WERI-Rb-1 (cell line): ENCODE results near the gene MBNL3.
"Not testable (repeated sequence)": the region's sequence is repeated elsewhere in the genome, so short reads cannot be mapped to it uniquely, and the experiment has no call there.

Experiments used
- DNase-seq: peaks from one replicate; pipeline ENCODE4 v3.0.0-alpha.2; 2020
- H3K27ac ChIP-seq: fragments of 250-450 bp; sonication (Bioruptor Pico); 2 replicates; pipeline ENCODE4 v1.5.1; 2020; ENCODE audit warnings: mild to moderate bottlenecking, moderate library complexity
- H3K27me3 ChIP-seq: fragments of 250-450 bp; sonication (Bioruptor Pico); 2 replicates; pipeline ENCODE4 v1.5.1; 2021; ENCODE audit warnings: mild to moderate bottlenecking, low read depth, moderate library complexity; ENCODE audit not compliant: insufficient read depth, severe bottlenecking
- H3K36me3 ChIP-seq: fragments of 250-450 bp; sonication (Bioruptor Pico); 2 replicates; pipeline ENCODE4 v1.5.1; 2020; ENCODE audit warnings: mild to moderate bottlenecking, moderate library complexity
- H3K4me3 ChIP-seq: 2 replicates; pipeline ENCODE4 v1.5.1; 2011; ENCODE audit warnings: low read depth, mild to moderate bottlenecking, control low read depth, low read length
- H3K9me3 ChIP-seq: fragments of 250-450 bp; sonication (Bioruptor Pico); 2 replicates; pipeline ENCODE4 v1.5.1; 2021; ENCODE audit warnings: mild to moderate bottlenecking, moderate library complexity; ENCODE audit not compliant: severe bottlenecking
- CTCF ChIP-seq: IDR thresholded peaks from 2 replicates; pipeline ENCODE4 v1.5.1; 2011; ENCODE audit warnings: low read depth, mild to moderate bottlenecking, control low read depth, inconsistent platforms, low read length

Gene MBNL3

GRCh38 chrX:132467026-132467425, 21.8 kb downstream of the MBNL3 start:
- Histone ChIP-seq H3K27ac (no peak overlapping the region), H3K36me3 (no peaks in the 10 kb centered on the region), H3K27me3 (no peaks in the 10 kb centered on the region), H3K9me3 (no peaks in the 10 kb centered on the region), H3K4me3 (no peak overlapping the region)
- no peak for TF ChIP-seq CTCF
- no peak for DNase-seq

DNA sequence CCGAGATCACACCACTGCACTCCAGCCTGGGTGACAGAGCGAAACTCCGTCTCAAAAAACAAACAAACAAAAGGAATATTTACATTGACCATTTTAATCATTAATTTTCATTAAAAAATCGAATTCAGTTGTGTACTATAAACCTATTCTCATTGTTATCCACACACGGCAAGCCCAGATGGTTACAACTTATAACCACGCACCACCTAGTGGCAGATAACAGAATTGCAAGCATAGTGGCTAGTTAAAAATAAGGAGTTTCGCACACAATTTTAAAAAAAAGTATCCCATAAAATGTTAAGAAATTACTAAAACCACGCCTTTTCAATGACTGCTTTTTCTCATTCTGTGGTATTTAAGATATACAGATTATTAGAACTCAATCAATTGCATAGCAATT, 25.4 kb downstream of the MBNL3 start:
- Histone ChIP-seq H3K9me3 (no peaks in the 10 kb centered on the region), H3K36me3 (no peaks in the 10 kb centered on the region), H3K27ac (no peak overlapping the region), H3K4me3 (no peak overlapping the region), H3K27me3 (no peaks in the 10 kb centered on the region)
- peak; percentile 12 for DNase-seq
- peak; percentile 31 for TF ChIP-seq CTCF

GRCh38 chrX:132461886-132462285, 27.0 kb downstream of the MBNL3 start:
- no peak for TF ChIP-seq CTCF
- Histone ChIP-seq H3K27ac (no peak overlapping the region), H3K36me3 (no peaks in the 10 kb centered on the region), H3K27me3 (no peaks in the 10 kb centered on the region), H3K4me3 (no peak overlapping the region), H3K9me3 (no peaks in the 10 kb centered on the region)
- no peak for DNase-seq

GRCh38 chrX:132452911-132453550, 35.8 kb downstream of the MBNL3 start:
- TF ChIP-seq CTCF = no peak
- Histone ChIP-seq H3K36me3 (no peaks in the 10 kb centered on the region), H3K27me3 (no peaks in the 10 kb centered on the region), H3K4me3 (no peak overlapping the region), H3K27ac (no peak overlapping the region), H3K9me3 (peaks cover 2% of the 10 kb centered on the region)
- DNase-seq = no peak

- not testable (repeated sequence) for DNase-seq, H3K27ac ChIP-seq, H3K36me3 ChIP-seq, H3K27me3 ChIP-seq, H3K4me3 ChIP-seq, H3K9me3 ChIP-seq
Measured at GRCh38 chrX:132445909-132446308, 42.9 kb downstream of the MBNL3 start.

GRCh38 chrX:132444936-132445335, 43.9 kb downstream of the MBNL3 start:
- Histone ChIP-seq H3K9me3 (peaks cover 3% of the 10 kb centered on the region), H3K4me3 (no peak overlapping the region), H3K27me3 (no peaks in the 10 kb centered on the region), H3K27ac (no peak overlapping the region), H3K36me3 (no peaks in the 10 kb centered on the region)
- no peak for DNase-seq
- no peak for TF ChIP-seq CTCF
